HEK293 (cell line): ENCODE data around the gene ASCC1.

Source experiments
- REST ChIP-seq: fragments of 450-650 bp; formaldehyde crosslinking; IDR thresholded peaks from 2 replicates; pipeline ENCODE4 v1.5.1; 2016; ENCODE audit warnings: missing biosample characterization, missing genetic modification characterization
- TCF7L2 ChIP-seq: IDR thresholded peaks from 2 replicates; pipeline ENCODE4 v1.6.1; 2011; ENCODE audit warnings: low read depth, mild to moderate bottlenecking, inconsistent platforms, low read length, moderate library complexity, borderline replicate concordance
- ZNF140 ChIP-seq: fragments of 450-650 bp; formaldehyde crosslinking; IDR thresholded peaks from 2 replicates; pipeline ENCODE4 v1.5.1; 2016; ENCODE audit warnings: missing biosample characterization, missing genetic modification characterization
- ZNF274 ChIP-seq, 2 experiments: fragments of 200-500 bp in 1 of 2; fragments of 450-650 bp in 1 of 2; sonication (Bioruptor generic) in 1 of 2; formaldehyde crosslinking in 1 of 2; IDR thresholded peaks; 2 replicates each; pipeline versions ENCODE4 v1.5.1 to v1.6.1; 2014 to 2016; ENCODE audit warnings: borderline replicate concordance in 1 of 2, inconsistent platforms in 1 of 2, low read length in 1 of 2, missing biosample characterization in 1 of 2, missing genetic modification characterization in 1 of 2
- ZNF280D ChIP-seq: fragments of 450-650 bp; formaldehyde crosslinking; IDR thresholded peaks from 2 replicates; pipeline ENCODE4 v1.5.1; 2016; ENCODE audit warnings: missing biosample characterization, missing genetic modification characterization

GRCh38 chr10:72081210-72081609, 134.9 kb downstream of the ASCC1 start:
- no peak for TF ChIP-seq TCF7L2
- no peak for TF ChIP-seq REST
- TF ChIP-seq ZNF274 (IDR thresholded peaks at IDR 0.05; ENCODE audit: low read length): no peak
- TF ChIP-seq ZNF274 (tag by site-specific recombination; IDR thresholded peaks at IDR 0.05; ENCODE audit: borderline replicate concordance): no peak
- TF ChIP-seq ZNF140 (tag by site-specific recombination): peak; percentile 10; the same call in 1 of the 2 replicates
- no peak for TF ChIP-seq ZNF280D (tag by site-specific recombination)
